Activated naive CD8-positive, alpha-beta T cell treated with anti-CD3 and anti-CD28 coated beads for 36 hours (primary cell): ENCODE results near the gene SERPINA4. TPM values are rescaled to one million over a fixed set of nuclear protein-coding genes. Genes with fewer than 3 reads are reported as not detected.

Experiments used
- DNase-seq: peaks from one replicate; pipeline ENCODE4 v3.0.0; 2021
- H3K27ac Mint-ChIP-seq: one replicate; pipeline ENCODE4 v1.8.0; 2022; ENCODE audit warnings: mild to moderate bottlenecking, moderate library complexity, mixed read lengths
- H3K27me3 Mint-ChIP-seq: one replicate; pipeline ENCODE4 v1.8.0; 2022; ENCODE audit warnings: mild to moderate bottlenecking, mixed read lengths
- H3K36me3 Mint-ChIP-seq: one replicate; pipeline ENCODE4 v1.8.0; 2021; ENCODE audit warnings: mild to moderate bottlenecking, mixed read lengths
- H3K4me1 Mint-ChIP-seq: one replicate; pipeline ENCODE4 v1.8.0; 2021; ENCODE audit warnings: mixed read lengths
- H3K4me3 Mint-ChIP-seq: one replicate; pipeline ENCODE4 v1.8.0; 2022; ENCODE audit warnings: mild to moderate bottlenecking, moderate library complexity, mixed read lengths
- H3K9me3 Mint-ChIP-seq: one replicate; pipeline ENCODE4 v1.8.0; 2022; ENCODE audit warnings: mixed read lengths
- total RNA-seq, 2 experiments: library from RNA; stranded (reverse); gene quantifications; one replicate each; pipeline ENCODE4 v1.2.3, GENCODE V29; 2021

The SERPINA4 gene
- total RNA-seq, 2 experiments from 2014 or later: not detected

- Mint-ChIP-seq H3K9me3 (peaks cover 3% of the 10 kb centered on the region), H3K4me3 (no peak overlapping the region), H3K36me3 (no peaks in the 10 kb centered on the region), H3K4me1 (no peaks in the 10 kb centered on the region), H3K27me3 (peaks cover 51% of the 10 kb centered on the region), H3K27ac (no peak overlapping the region)
- peak; percentile 43 for DNase-seq
Observed at GRCh38 chr14:94548999-94549985, 11.9 kb upstream of the SERPINA4 start.

GRCh38 chr14:94550041-94550440 lies 11.2 kb upstream of the SERPINA4 start:
- Mint-ChIP-seq H3K27me3 (peaks cover 55% of the 10 kb centered on the region), H3K4me3 (no peak overlapping the region), H3K9me3 (peaks cover 8% of the 10 kb centered on the region), H3K36me3 (no peaks in the 10 kb centered on the region), H3K4me1 (no peaks in the 10 kb centered on the region), H3K27ac (no peak overlapping the region)
- DNase-seq: no peak

- H3K9me3 Mint-ChIP-seq: peaks cover 22% of the 10 kb centered on the region
- H3K27ac Mint-ChIP-seq: no peak overlapping the region
- no peaks in the 10 kb centered on the region for H3K36me3 Mint-ChIP-seq
- DNase-seq: no peak
- no peaks in the 10 kb centered on the region for H3K4me1 Mint-ChIP-seq
- H3K27me3 Mint-ChIP-seq: peaks cover 54% of the 10 kb centered on the region
- H3K4me3 Mint-ChIP-seq: no peak overlapping the region
Observed at GRCh38 chr14:94555991-94556390, 5.3 kb upstream of the SERPINA4 start.

GRCh38 chr14:94557327-94557726 lies 3.9 kb upstream of the SERPINA4 start:
- H3K27me3 Mint-ChIP-seq: peaks cover 46% of the 10 kb centered on the region

GRCh38 chr14:94558842-94559241 lies 2.4 kb upstream of the SERPINA4 start:
- DNase-seq: no peak
- Mint-ChIP-seq H3K4me1 (no peaks in the 10 kb centered on the region), H3K27ac (no peak overlapping the region), H3K9me3 (peaks cover 22% of the 10 kb centered on the region), H3K4me3 (no peak overlapping the region), H3K27me3 (peaks cover 35% of the 10 kb centered on the region), H3K36me3 (no peaks in the 10 kb centered on the region)

More at GRCh38 chr14:94557327-94557726, 3.9 kb upstream of the SERPINA4 start:
- H3K9me3 Mint-ChIP-seq: peaks cover 22% of the 10 kb centered on the region
- no peaks in the 10 kb centered on the region for H3K4me1 Mint-ChIP-seq
- no peak overlapping the region for H3K27ac Mint-ChIP-seq
- DNase-seq: no peak
- no peaks in the 10 kb centered on the region for H3K36me3 Mint-ChIP-seq
- no peak overlapping the region for H3K4me3 Mint-ChIP-seq

- H3K36me3 Mint-ChIP-seq: no peaks in the 10 kb centered on the region
- DNase-seq: no peak
- H3K27ac Mint-ChIP-seq: no peak overlapping the region
- peaks cover 27% of the 10 kb centered on the region for H3K27me3 Mint-ChIP-seq
- H3K4me3 Mint-ChIP-seq: no peak overlapping the region
- peaks cover 17% of the 10 kb centered on the region for H3K9me3 Mint-ChIP-seq
- H3K4me1 Mint-ChIP-seq: no peaks in the 10 kb centered on the region
Observed at GRCh38 chr14:94559638-94560290, 1.5 kb upstream of the SERPINA4 start.

GRCh38 chr14:94560291-94560665 lies 964 bp upstream of the SERPINA4 start:
- peaks cover 12% of the 10 kb centered on the region for H3K9me3 Mint-ChIP-seq
- no peak overlapping the region for H3K27ac Mint-ChIP-seq
- H3K4me3 Mint-ChIP-seq: no peak overlapping the region
- no peaks in the 10 kb centered on the region for H3K36me3 Mint-ChIP-seq
- no peak for DNase-seq
- no peaks in the 10 kb centered on the region for H3K4me1 Mint-ChIP-seq
- H3K27me3 Mint-ChIP-seq: peaks cover 27% of the 10 kb centered on the region

- no peak for DNase-seq
- Mint-ChIP-seq H3K4me3 (no peak overlapping the region), H3K36me3 (no peaks in the 10 kb centered on the region), H3K9me3 (peaks cover 4% of the 10 kb centered on the region), H3K4me1 (no peaks in the 10 kb centered on the region), H3K27me3 (peaks cover 31% of the 10 kb centered on the region), H3K27ac (no peak overlapping the region)
Observed at GRCh38 chr14:94561656-94562010, 391 bp downstream of the SERPINA4 start.

GRCh38 chr14:94562022-94562421 lies 780 bp downstream of the SERPINA4 start:
- Mint-ChIP-seq H3K36me3 (no peaks in the 10 kb centered on the region), H3K9me3 (peaks cover 2% of the 10 kb centered on the region), H3K27me3 (peaks cover 27% of the 10 kb centered on the region), H3K4me1 (no peaks in the 10 kb centered on the region), H3K4me3 (no peak overlapping the region), H3K27ac (no peak overlapping the region)
- DNase-seq: no peak

- Mint-ChIP-seq H3K9me3 (no peaks in the 10 kb centered on the region), H3K4me1 (no peaks in the 10 kb centered on the region), H3K27ac (no peak overlapping the region), H3K27me3 (peaks cover 23% of the 10 kb centered on the region), H3K36me3 (no peaks in the 10 kb centered on the region), H3K4me3 (no peak overlapping the region)
- DNase-seq: no peak
Observed at GRCh38 chr14:94562941-94563883, 2.0 kb downstream of the SERPINA4 start.

- no peaks in the 10 kb centered on the region for H3K36me3 Mint-ChIP-seq
- peaks cover 16% of the 10 kb centered on the region for H3K27me3 Mint-ChIP-seq
- H3K4me3 Mint-ChIP-seq: no peak overlapping the region
- DNase-seq: no peak
- no peaks in the 10 kb centered on the region for H3K9me3 Mint-ChIP-seq
- H3K27ac Mint-ChIP-seq: no peak overlapping the region
- no peaks in the 10 kb centered on the region for H3K4me1 Mint-ChIP-seq
Observed at GRCh38 chr14:94564381-94564780, 3.1 kb downstream of the SERPINA4 start.

- H3K4me3 Mint-ChIP-seq: no peak overlapping the region
- H3K36me3 Mint-ChIP-seq: no peaks in the 10 kb centered on the region
- DNase-seq: no peak
- no peaks in the 10 kb centered on the region for H3K4me1 Mint-ChIP-seq
- no peaks in the 10 kb centered on the region for H3K9me3 Mint-ChIP-seq
- peaks cover 5% of the 10 kb centered on the region for H3K27me3 Mint-ChIP-seq
- H3K27ac Mint-ChIP-seq: no peak overlapping the region
Observed at GRCh38 chr14:94568186-94568585, 6.9 kb downstream of the SERPINA4 start.

GRCh38 chr14:94569381-94570001 lies 8.2 kb downstream of the SERPINA4 start:
- Mint-ChIP-seq H3K36me3 (no peaks in the 10 kb centered on the region), H3K4me1 (no peaks in the 10 kb centered on the region), H3K27me3 (peaks cover 5% of the 10 kb centered on the region), H3K4me3 (no peak overlapping the region), H3K9me3 (no peaks in the 10 kb centered on the region), H3K27ac (no peak overlapping the region)
- no peak for DNase-seq

- H3K4me1 Mint-ChIP-seq: no peaks in the 10 kb centered on the region
- no peaks in the 10 kb centered on the region for H3K9me3 Mint-ChIP-seq
- H3K27me3 Mint-ChIP-seq: peaks cover 5% of the 10 kb centered on the region
- no peak overlapping the region for H3K27ac Mint-ChIP-seq
- DNase-seq: no peak
- no peaks in the 10 kb centered on the region for H3K36me3 Mint-ChIP-seq
- no peak overlapping the region for H3K4me3 Mint-ChIP-seq
Observed at GRCh38 chr14:94570002-94570400, 8.8 kb downstream of the SERPINA4 start.
